ENCODE data around the gene CPSF4.

Gene CPSF4

GRCh38 chr7:99420213-99420612, 18.5 kb upstream of the CPSF4 start:
- no peak for DNase-seq (ENCODE audit: extremely low read depth, insufficient read length)
- H3K27me3 ChIP-seq (replicated peaks; ENCODE audit: control insufficient read depth, insufficient read depth, low read length): no peaks in the 10 kb centered on the region
- H3K4me3 ChIP-seq (replicated peaks; ENCODE audit: low read depth, low read length): no peak overlapping the region
- no peak for TF ChIP-seq CTCF (IDR thresholded peaks at IDR 0.05; ENCODE audit: insufficient read depth, low read length, poor library complexity, severe bottlenecking)
- peaks cover 32% of the 10 kb centered on the region for H3K36me3 ChIP-seq (ENCODE audit: control insufficient read depth, insufficient read depth, low read length)

- DNase-seq (ENCODE audit: extremely low read depth, insufficient read length): no peak
- peaks cover 32% of the 10 kb centered on the region for H3K36me3 ChIP-seq (ENCODE audit: control insufficient read depth, insufficient read depth, low read length)
- H3K4me3 ChIP-seq (replicated peaks; ENCODE audit: low read depth, low read length): no peak overlapping the region
- no peaks in the 10 kb centered on the region for H3K27me3 ChIP-seq (replicated peaks; ENCODE audit: control insufficient read depth, insufficient read depth, low read length)
- no peak for TF ChIP-seq CTCF (IDR thresholded peaks at IDR 0.05; ENCODE audit: insufficient read depth, low read length, poor library complexity, severe bottlenecking)
These were observed 17.8 kb upstream of the CPSF4 start for GRCh38 chr7:99420986-99421385.

- Histone ChIP-seq H3K27me3 (replicated peaks; ENCODE audit: control insufficient read depth, insufficient read depth, low read length) (no peaks in the 10 kb centered on the region), H3K36me3 (ENCODE audit: control insufficient read depth, insufficient read depth, low read length) (peaks cover 31% of the 10 kb centered on the region), H3K4me3 (replicated peaks; ENCODE audit: low read depth, low read length) (no peak overlapping the region)
- no peak for DNase-seq (ENCODE audit: extremely low read depth, insufficient read length)
- no peak for TF ChIP-seq CTCF (IDR thresholded peaks at IDR 0.05; ENCODE audit: insufficient read depth, low read length, poor library complexity, severe bottlenecking)
These were observed 16.6 kb upstream of the CPSF4 start for GRCh38 chr7:99422186-99422585.

GRCh38 chr7:99422625-99423024, 16.1 kb upstream of the CPSF4 start:
- peaks cover 26% of the 10 kb centered on the region for H3K36me3 ChIP-seq (ENCODE audit: control insufficient read depth, insufficient read depth, low read length)
- no peaks in the 10 kb centered on the region for H3K27me3 ChIP-seq (replicated peaks; ENCODE audit: control insufficient read depth, insufficient read depth, low read length)
- DNase-seq (ENCODE audit: extremely low read depth, insufficient read length): no peak

GRCh38 chr7:99424932-99425730, 13.6 kb upstream of the CPSF4 start:
- no peak for DNase-seq (ENCODE audit: extremely low read depth, insufficient read length)
- no peak overlapping the region for H3K4me3 ChIP-seq (replicated peaks; ENCODE audit: low read depth, low read length)
- no peaks in the 10 kb centered on the region for H3K27me3 ChIP-seq (replicated peaks; ENCODE audit: control insufficient read depth, insufficient read depth, low read length)
- peaks cover 25% of the 10 kb centered on the region for H3K36me3 ChIP-seq (ENCODE audit: control insufficient read depth, insufficient read depth, low read length)
- TF ChIP-seq CTCF (IDR thresholded peaks at IDR 0.05; ENCODE audit: insufficient read depth, low read length, poor library complexity, severe bottlenecking): no peak

More at GRCh38 chr7:99422625-99423024, 16.1 kb upstream of the CPSF4 start:
- no peak for TF ChIP-seq CTCF (IDR thresholded peaks at IDR 0.05; ENCODE audit: insufficient read depth, low read length, poor library complexity, severe bottlenecking)
- H3K4me3 ChIP-seq (replicated peaks; ENCODE audit: low read depth, low read length): no peak overlapping the region

Measured in GM06990 (cell line).